Trophoblast cell (in vitro differentiated cells and primary cell): ENCODE measurements around the gene LMF2.
"Not testable (repeated sequence)": the region's sequence is repeated elsewhere in the genome, so short reads cannot be mapped to it uniquely, and the experiment has no call there.

Experiments used
- DNase-seq, 2 donors: peaks; one replicate each; pipeline ENCODE4 v3.0.0-alpha.2; 2016
- H2AFZ ChIP-seq: 2 replicates; pipeline ENCODE4 v1.6.1; 2013; ENCODE audit warnings: low read length, moderate library complexity, mild to moderate bottlenecking; ENCODE audit not compliant: insufficient read depth, poor library complexity
- H2AK5ac ChIP-seq: 2 replicates; pipeline ENCODE4 v1.6.1; 2013; ENCODE audit warnings: mild to moderate bottlenecking, low read length
- H2BK120ac ChIP-seq: 2 replicates; pipeline ENCODE4 v1.6.1; 2013; ENCODE audit warnings: low read length, mild to moderate bottlenecking, moderate library complexity; ENCODE audit not compliant: insufficient read depth, poor library complexity
- H2BK12ac ChIP-seq: 2 replicates; pipeline ENCODE4 v1.6.1; 2013; ENCODE audit warnings: mild to moderate bottlenecking, low read length, moderate library complexity
- H2BK5ac ChIP-seq: 2 replicates; pipeline ENCODE4 v1.6.1; 2013; ENCODE audit warnings: low read length, low read depth, moderate library complexity, mild to moderate bottlenecking; ENCODE audit not compliant: poor library complexity
- H3K14ac ChIP-seq: 2 replicates; pipeline ENCODE4 v1.6.1; 2013; ENCODE audit warnings: mild to moderate bottlenecking, low read length
- H3K18ac ChIP-seq: 2 replicates; pipeline ENCODE4 v1.6.1; 2013; ENCODE audit warnings: mild to moderate bottlenecking, low read length
- H3K23ac ChIP-seq: 2 replicates; pipeline ENCODE4 v1.6.1; 2013; ENCODE audit warnings: low read length
- H3K27ac ChIP-seq: 2 replicates; pipeline ENCODE4 v1.5.1; 2013; ENCODE audit warnings: low read depth, mild to moderate bottlenecking, inconsistent platforms, low read length, moderate library complexity
- H3K27me3 ChIP-seq: 2 replicates; pipeline ENCODE4 v1.6.1; 2013; ENCODE audit warnings: inconsistent platforms, mild to moderate bottlenecking, low read length, moderate library complexity; ENCODE audit not compliant: insufficient read depth
- H3K36me3 ChIP-seq, 2 experiments: 1 replicate in 1 of 2; 2 replicates in 1 of 2; pipeline ENCODE4 v1.6.1; 2013; ENCODE audit warnings: low read length in 2 of 2, mild to moderate bottlenecking in 2 of 2, moderate library complexity in 1 of 2; ENCODE audit not compliant: insufficient read depth in 2 of 2, control insufficient read depth in 1 of 2
- H3K4ac ChIP-seq: 2 replicates; pipeline ENCODE4 v1.6.1; 2013; ENCODE audit warnings: low read depth, mild to moderate bottlenecking, low read length, moderate library complexity
- H3K4me1 ChIP-seq, 2 experiments: 1 replicate in 1 of 2; 2 replicates in 1 of 2; pipeline ENCODE4 v1.6.1; 2013; ENCODE audit warnings: low read length in 2 of 2, mild to moderate bottlenecking in 2 of 2, moderate library complexity in 1 of 2; ENCODE audit not compliant: insufficient read depth in 2 of 2, control insufficient read depth in 1 of 2
- H3K4me2 ChIP-seq: 2 replicates; pipeline ENCODE4 v1.6.1; 2013; ENCODE audit warnings: inconsistent platforms, mild to moderate bottlenecking, low read length, moderate library complexity
- H3K4me3 ChIP-seq: 2 replicates; pipeline ENCODE4 v1.5.1; 2013; ENCODE audit warnings: mild to moderate bottlenecking, low read depth, low read length, inconsistent platforms
- H3K79me1 ChIP-seq: one replicate; pipeline ENCODE4 v1.6.1; 2013; ENCODE audit warnings: low read length
- H3K79me2 ChIP-seq: 2 replicates; pipeline ENCODE4 v1.6.1; 2013; ENCODE audit warnings: low read length, mild to moderate bottlenecking; ENCODE audit not compliant: control insufficient read depth, insufficient read depth, poor library complexity
- H3K9ac ChIP-seq: 2 replicates; pipeline ENCODE4 v1.6.1; 2013; ENCODE audit warnings: mild to moderate bottlenecking, low read length
- H3K9me3 ChIP-seq: 2 replicates; pipeline ENCODE4 v1.6.1; 2013; ENCODE audit warnings: low read depth, mild to moderate bottlenecking, control low read depth, inconsistent platforms, low read length; ENCODE audit not compliant: insufficient read depth
- H4K12ac ChIP-seq: 2 replicates; pipeline ENCODE4 v1.6.1; 2013; ENCODE audit warnings: low read depth, mild to moderate bottlenecking, low read length, moderate library complexity
- H4K8ac ChIP-seq: 2 replicates; pipeline ENCODE4 v1.6.1; 2013; ENCODE audit warnings: low read depth, mild to moderate bottlenecking, low read length, moderate library complexity
- H4K91ac ChIP-seq: one replicate; pipeline ENCODE4 v1.6.1; 2013; ENCODE audit warnings: low read depth, mild to moderate bottlenecking, low read length, moderate library complexity
- WGBS: extraction: QIAGEN DNeasy Blood & Tissue Kit; methylation state at CpG from one replicate; pipeline ENCODE4 v1.1.7; 2013; ENCODE audit warnings: missing lambda C conversion rate; ENCODE audit not compliant: insufficient read length, insufficient coverage; ENCODE audit errors: extremely low coverage; 5-methylcytosine and 5-hydroxymethylcytosine counted together

The LMF2 gene

GRCh38 chr22:50542416-50542927 lies 35.0 kb upstream of the LMF2 start:
- Histone ChIP-seq H3K23ac (no peak overlapping the region), H3K4me2 (no peak overlapping the region), H3K18ac (no peak overlapping the region), H3K27ac (no peak overlapping the region), H2AFZ (no peak overlapping the region), H3K79me1 (peaks cover 7% of the 10 kb centered on the region), H3K27me3 (no peaks in the 10 kb centered on the region), H3K36me3 (no peaks in the 10 kb centered on the region), H2BK5ac (no peak overlapping the region), H3K4me3 (no peak overlapping the region), H2BK12ac (no peak overlapping the region), H3K9me3 (no peaks in the 10 kb centered on the region), H3K79me2 (no peaks in the 10 kb centered on the region), H4K91ac (no peak overlapping the region), H4K8ac (no peak overlapping the region), H2AK5ac (no peak overlapping the region), H3K4me1 (peaks cover 17 to 22% of the 10 kb centered on the region in 2 experiments), H4K12ac (no peak overlapping the region), H3K9ac (no peak overlapping the region), H2BK120ac (no peak overlapping the region), H3K14ac (no peak overlapping the region), H3K4ac (no peak overlapping the region)
- no CpG with 5 or more reads among the region's 19 CpGs for WGBS
- peak in 1 of 2 donors; percentile 72 for DNase-seq

- H2AFZ ChIP-seq, H2BK120ac ChIP-seq, H3K9ac ChIP-seq, H3K9me3 ChIP-seq, H3K36me3 ChIP-seq, H3K18ac ChIP-seq, H3K27me3 ChIP-seq, H3K14ac ChIP-seq, H2BK5ac ChIP-seq, H3K23ac ChIP-seq, H4K91ac ChIP-seq, H3K79me2 ChIP-seq, H4K12ac ChIP-seq, H3K4ac ChIP-seq, H2AK5ac ChIP-seq, H2BK12ac ChIP-seq, H3K79me1 ChIP-seq, H3K27ac ChIP-seq, H4K8ac ChIP-seq, H3K4me2 ChIP-seq, H3K4me3 ChIP-seq: not testable (repeated sequence)
- peaks cover 17 to 22% of the 10 kb centered on the region in 2 experiments for H3K4me1 ChIP-seq
- WGBS, result no CpG with 5 or more reads among the region's 5 CpGs
- peak; percentile 78 to 90 for DNase-seq
These were observed 34.1 kb upstream of the LMF2 start for GRCh38 chr22:50541667-50542026.

- Histone ChIP-seq H3K4ac (no peak overlapping the region), H2BK120ac (no peak overlapping the region), H3K79me2 (no peaks in the 10 kb centered on the region), H3K14ac (no peak overlapping the region), H3K36me3 (no peaks in the 10 kb centered on the region), H3K9ac (no peak overlapping the region), H3K9me3 (no peaks in the 10 kb centered on the region), H3K27me3 (no peaks in the 10 kb centered on the region), H3K79me1 (peaks cover 7% of the 10 kb centered on the region), H4K91ac (no peak overlapping the region), H4K8ac (no peak overlapping the region), H3K4me2 (no peak overlapping the region), H2BK12ac (no peak overlapping the region), H3K4me1 (peaks cover 10 to 14% of the 10 kb centered on the region in 2 experiments), H2BK5ac (no peak overlapping the region), H3K18ac (no peak overlapping the region), H2AFZ (no peak overlapping the region), H4K12ac (no peak overlapping the region), H3K23ac (no peak overlapping the region), H2AK5ac (no peak overlapping the region), H3K4me3 (no peak overlapping the region), H3K27ac (no peak overlapping the region)
- DNase-seq, result no peak
- WGBS, result no CpG with 5 or more reads among the region's 10 CpGs
These were observed 32.9 kb upstream of the LMF2 start for GRCh38 chr22:50540381-50540780.

GRCh38 chr22:50537765-50538164 lies 30.3 kb upstream of the LMF2 start:
- Histone ChIP-seq H3K4me2 (no peak overlapping the region), H3K79me2 (no peaks in the 10 kb centered on the region), H4K12ac (no peak overlapping the region), H3K23ac (no peak overlapping the region), H3K36me3 (no peaks in the 10 kb centered on the region), H3K9me3 (no peaks in the 10 kb centered on the region), H3K4me3 (no peak overlapping the region), H2BK120ac (no peak overlapping the region), H4K91ac (peak overlapping the region; percentile 53), H3K27me3 (no peaks in the 10 kb centered on the region), H4K8ac (no peak overlapping the region), H3K79me1 (peaks cover 16% of the 10 kb centered on the region), H3K9ac (no peak overlapping the region), H3K18ac (no peak overlapping the region), H2BK12ac (peak overlapping the region; percentile 75), H3K4ac (no peak overlapping the region), H2BK5ac (no peak overlapping the region), H3K14ac (no peak overlapping the region), H2AFZ (no peak overlapping the region), H2AK5ac (peak overlapping the region; percentile 66), H3K4me1 (peaks cover 11 to 16% of the 10 kb centered on the region in 2 experiments), H3K27ac (no peak overlapping the region)
- WGBS, result 100% methylated on average over 3 of the region's 13 CpGs
- no peak for DNase-seq
